CD4-positive, alpha-beta T cell (primary cell): ENCODE measurements around the gene SSUH2. TPM values are rescaled to one million over a fixed set of nuclear protein-coding genes. Genes with fewer than 3 reads are reported as not detected.
"Not testable (repeated sequence)": the region's sequence is repeated elsewhere in the genome, so short reads cannot be mapped to it uniquely, and the experiment has no call there.

Source experiments
- ATAC-seq: fragments of 200-7000 bp; cut with Tn5 transposase; one replicate; pipeline ENCODE4 v1.10.0; 2022; ENCODE audit warnings: mild to moderate bottlenecking; ENCODE audit not compliant: poor library complexity
- CTCF ChIA-PET: fragments of 350-600 bp; sonication (Branson Sonifier 250); formaldehyde crosslinking; loops from one replicate; lab custom pipeline; 2021; ENCODE audit warnings: antibody characterized with exemption, inconsistent platforms; lab: Charles Lee
- POLR2A ChIA-PET: fragments of 350-600 bp; sonication (Branson Sonifier 250); formaldehyde crosslinking; loops from one replicate; lab custom pipeline; 2021; ENCODE audit warnings: antibody characterized with exemption, inconsistent platforms; lab: Charles Lee
- DNase-seq, 14 experiments: peaks; one replicate each; pipeline ENCODE4 v3.0.0-alpha.2; 2013 to 2020; ENCODE audit warnings: mixed read lengths in 2 of 14
- H3K27ac ChIP-seq, 2 donors: one replicate each; pipeline versions ENCODE4 v1.5.1 to v1.7.0; 2013; ENCODE audit warnings: low read length in 2 of 2, low read depth in 1 of 2, mild to moderate bottlenecking in 1 of 2
- H3K27me3 ChIP-seq, 2 experiments: 1 replicate in 1 of 2; 2 replicates in 1 of 2; pipeline versions ENCODE4 v1.6.1 to v1.7.0; 2013; ENCODE audit warnings: low read length in 2 of 2, control low read depth in 1 of 2, mild to moderate bottlenecking in 1 of 2, moderate library complexity in 1 of 2; ENCODE audit not compliant: insufficient read depth in 2 of 2, control insufficient read depth in 1 of 2
- H3K36me3 ChIP-seq: one replicate; pipeline ENCODE4 v1.6.1; 2013; ENCODE audit warnings: low read length, control low read depth; ENCODE audit not compliant: insufficient read depth
- H3K4me1 ChIP-seq: one replicate; pipeline ENCODE4 v1.6.1; 2013; ENCODE audit warnings: low read length, control low read depth; ENCODE audit not compliant: insufficient read depth
- H3K4me3 ChIP-seq: one replicate; pipeline ENCODE4 v1.5.1; 2013; ENCODE audit warnings: mild to moderate bottlenecking, low read length, moderate library complexity
- H3K9me3 ChIP-seq, 2 experiments: 1 replicate in 1 of 2; 2 replicates in 1 of 2; pipeline versions ENCODE4 v1.6.1 to v1.7.0; 2013; ENCODE audit warnings: low read length in 2 of 2, mild to moderate bottlenecking in 2 of 2, control low read depth in 1 of 2, moderate library complexity in 1 of 2; ENCODE audit not compliant: control insufficient read depth in 1 of 2, insufficient read depth in 1 of 2
- H3K27ac Mint-ChIP-seq: one replicate; pipeline ENCODE4 v1.8.0; 2020; ENCODE audit warnings: mixed read lengths
- H3K27me3 Mint-ChIP-seq: one replicate; pipeline ENCODE4 v1.8.0; 2021; ENCODE audit warnings: mixed read lengths
- H3K36me3 Mint-ChIP-seq: one replicate; pipeline ENCODE4 v1.8.0; 2021; ENCODE audit warnings: low read depth, mixed read lengths
- H3K4me1 Mint-ChIP-seq: one replicate; pipeline ENCODE4 v1.8.0; 2021; ENCODE audit warnings: low read depth, mixed read lengths
- H3K4me3 Mint-ChIP-seq: one replicate; pipeline ENCODE4 v1.8.0; 2020; ENCODE audit warnings: mild to moderate bottlenecking, mixed read lengths
- H3K9me3 Mint-ChIP-seq: one replicate; pipeline ENCODE4 v1.8.0; 2020; ENCODE audit warnings: mixed read lengths
- CTCF ChIP-seq: fragments of 200-600 bp; IDR thresholded peaks from one replicate; pipeline ENCODE4 v1.8.0; 2022; ENCODE audit warnings: antibody characterized with exemption, mild to moderate bottlenecking
- intact Hi-C, 2 experiments: fragments of 100-400 bp; cut with DNase I in 1 of 2; cut with micrococcal nuclease in 1 of 2; formaldehyde crosslinking; loops; one replicate each; pipeline versions ENCODE4 v1.15.1 to v1.9.0; 2023 to 2025; cut with DNase I, micrococcal nuclease
- total RNA-seq, 174 experiments: library from RNA in 2 of 174; stranded (reverse) in 2 of 174; gene quantifications; one replicate each; pipeline ENCODE4 v1.2.3 and lab custom pipeline; 2021 to 2026

SSUH2 gene
- total RNA-seq, 2 experiments from 2014 or later: not detected

GRCh38 chr3:8581806-8582445 is 62.7 kb downstream of the SSUH2 start:
- POLR2A ChIA-PET: no interaction called here

GRCh38 chr3:8581373-8581772 is 63.2 kb downstream of the SSUH2 start:
- H3K4me1 Mint-ChIP-seq: no peaks in the 10 kb centered on the region

More at GRCh38 chr3:8581806-8582445, 62.7 kb downstream of the SSUH2 start:
- peaks cover 5% of the 10 kb centered on the region for H3K27me3 Mint-ChIP-seq
- CTCF ChIA-PET: no interaction called here
- no peak overlapping the region for H3K27ac ChIP-seq
- ATAC-seq: no peak
- H3K9me3 ChIP-seq: peaks cover 0 to 4% of the 10 kb centered on the region in 2 experiments
- intact Hi-C loops: no loop called here
- H3K27ac Mint-ChIP-seq: no peak overlapping the region
- no peaks in the 10 kb centered on the region for H3K9me3 Mint-ChIP-seq
- H3K36me3 ChIP-seq: no peaks in the 10 kb centered on the region
- H3K4me1 Mint-ChIP-seq: no peaks in the 10 kb centered on the region
- no peak overlapping the region for H3K4me3 ChIP-seq
- no peaks in the 10 kb centered on the region for H3K36me3 Mint-ChIP-seq
- no peak for DNase-seq
- no peaks in the 10 kb centered on the region for H3K4me1 ChIP-seq
- H3K4me3 Mint-ChIP-seq: no peak overlapping the region
- H3K27me3 ChIP-seq: no peaks in the 10 kb centered on the region
- TF ChIP-seq CTCF: no peak

DNA sequence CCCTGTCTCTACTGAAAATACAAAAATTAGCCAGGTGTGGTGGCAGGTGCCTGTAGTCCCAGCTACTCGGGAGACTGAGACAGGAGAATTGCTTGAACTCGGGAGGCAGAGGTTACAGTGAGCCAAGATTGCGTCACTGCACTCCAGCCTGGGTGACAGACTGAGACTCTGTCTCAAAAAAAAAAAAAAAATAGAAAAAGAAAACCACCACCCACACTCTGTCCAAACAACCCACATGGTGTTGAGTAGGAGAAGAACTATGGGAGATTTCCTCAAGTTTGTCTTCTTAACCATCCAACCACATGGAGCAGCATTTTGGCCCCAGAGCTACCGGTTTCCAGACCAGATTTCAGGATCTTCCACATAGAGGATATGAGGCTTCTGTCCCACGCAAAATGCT is 64.2 kb downstream of the SSUH2 start:
- intact Hi-C loops, H3K27me3 Mint-ChIP-seq, H3K4me3 ChIP-seq, DNase-seq, H3K36me3 ChIP-seq, POLR2A ChIA-PET, H3K9me3 ChIP-seq, H3K4me1 ChIP-seq, ATAC-seq, CTCF ChIA-PET, H3K9me3 Mint-ChIP-seq, H3K4me3 Mint-ChIP-seq, H3K36me3 Mint-ChIP-seq, H3K27me3 ChIP-seq, H3K27ac Mint-ChIP-seq, H3K4me1 Mint-ChIP-seq, H3K27ac ChIP-seq: not testable (repeated sequence)

More at GRCh38 chr3:8581373-8581772, 63.2 kb downstream of the SSUH2 start:
- Mint-ChIP-seq H3K27me3 (peaks cover 5% of the 10 kb centered on the region), H3K27ac (no peak overlapping the region), H3K36me3 (no peaks in the 10 kb centered on the region), H3K4me3 (no peak overlapping the region), H3K9me3 (no peaks in the 10 kb centered on the region)
- no peak for TF ChIP-seq CTCF
- Histone ChIP-seq H3K27me3 (no peaks in the 10 kb centered on the region), H3K9me3 (peaks cover 0 to 4% of the 10 kb centered on the region in 2 experiments), H3K4me1 (no peaks in the 10 kb centered on the region), H3K36me3 (no peaks in the 10 kb centered on the region), H3K4me3 (no peak overlapping the region), H3K27ac (no peak overlapping the region)
- intact Hi-C loops: no loop called here
- DNase-seq (no peak), ATAC-seq (no peak)
- POLR2A ChIA-PET: no interaction called here
- CTCF ChIA-PET: no interaction called here

GRCh38 chr3:8579943-8580342 is 64.7 kb downstream of the SSUH2 start:
- CTCF ChIA-PET: no interaction called here
- Mint-ChIP-seq H3K4me1 (no peaks in the 10 kb centered on the region), H3K27ac (no peak overlapping the region), H3K36me3 (no peaks in the 10 kb centered on the region), H3K4me3 (no peak overlapping the region), H3K9me3 (no peaks in the 10 kb centered on the region), H3K27me3 (peaks cover 3% of the 10 kb centered on the region)
- H3K4me3 ChIP-seq: no peak overlapping the region
- DNase-seq (no peak), ATAC-seq (no peak)
- H3K27ac ChIP-seq: no peak overlapping the region
- POLR2A ChIA-PET: no interaction called here
- no peaks in the 10 kb centered on the region for H3K36me3 ChIP-seq
- peaks cover 0 to 4% of the 10 kb centered on the region in 2 experiments for H3K9me3 ChIP-seq
- no peaks in the 10 kb centered on the region for H3K4me1 ChIP-seq
- intact Hi-C loops: no loop called here
- no peak for TF ChIP-seq CTCF
- no peaks in the 10 kb centered on the region for H3K27me3 ChIP-seq
